Renal pelvis (tissue), 4 donors: Measurements from ENCODE around the gene UBA1. TPM values are rescaled to one million over a fixed set of nuclear protein-coding genes. Genes with fewer than 3 reads are reported as not detected.

Experiments used
- DNase-seq: peaks from one replicate; pipeline ENCODE4 v3.0.0-alpha.2; 2013
- polyA plus RNA-seq, 3 donors: library from polyadenylated mRNA; unstranded; fragments of 120-200 nt; gene quantifications; one replicate each; pipeline ENCODE4 v1.2.1, GENCODE V29; 2013; ENCODE audit not compliant: insufficient read length in 3 of 3

UBA1 gene
- polyA plus RNA-seq, 3 donors: 238 to 317 (median 302) TPM

GRCh38 chrX:47164420-47164819 lies 29.2 kb upstream of the UBA1 start:
- no peak for DNase-seq

- no peak for DNase-seq
Observed at GRCh38 chrX:47166126-47166525, 27.5 kb upstream of the UBA1 start.

- DNase-seq: no peak
Observed at GRCh38 chrX:47168495-47169073, 25.0 kb upstream of the UBA1 start.

GRCh38 chrX:47169273-47169672 lies 24.4 kb upstream of the UBA1 start:
- DNase-seq: no peak

DNA sequence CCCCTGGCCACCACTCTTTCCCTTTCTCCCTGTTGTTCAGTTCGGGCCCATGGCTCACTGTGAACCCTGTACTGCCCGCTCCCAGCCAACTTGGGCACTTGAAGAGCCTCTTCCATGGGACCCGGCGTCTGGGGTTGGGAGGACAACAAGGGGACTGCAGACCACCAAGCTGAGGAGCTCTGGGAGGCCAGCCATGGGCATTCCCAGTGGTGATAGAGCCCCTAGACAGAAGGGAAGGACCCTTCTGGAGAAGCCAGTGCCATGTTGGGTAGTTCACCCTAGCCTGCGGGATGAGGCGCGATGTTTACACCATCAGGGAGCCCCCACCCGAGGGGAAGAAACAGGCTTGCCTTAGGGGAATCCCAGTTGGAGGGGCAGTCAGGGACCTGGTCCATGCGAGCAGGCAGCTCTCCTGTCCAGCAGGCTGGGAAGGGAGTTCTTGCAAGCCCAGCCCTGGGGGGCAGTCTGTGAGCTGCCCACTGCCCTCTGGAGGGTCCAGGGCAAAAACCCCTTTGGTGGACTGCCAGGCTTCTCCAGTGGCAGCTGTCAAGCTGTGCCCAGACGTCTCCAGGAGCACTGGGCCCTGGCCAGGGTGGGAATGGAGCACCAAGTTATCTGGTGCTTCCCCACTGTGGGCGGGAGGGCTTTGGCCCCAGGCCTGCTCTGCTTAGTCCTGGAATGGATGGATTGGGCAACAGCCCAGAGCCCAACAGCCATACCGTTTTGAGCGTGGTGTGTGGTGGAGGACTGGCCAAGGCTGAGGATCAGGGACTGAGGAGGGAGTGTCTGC lies 23.7 kb upstream of the UBA1 start:
- DNase-seq: no peak

GRCh38 chrX:47170861-47171692 lies 22.6 kb upstream of the UBA1 start:
- no peak for DNase-seq

DNA sequence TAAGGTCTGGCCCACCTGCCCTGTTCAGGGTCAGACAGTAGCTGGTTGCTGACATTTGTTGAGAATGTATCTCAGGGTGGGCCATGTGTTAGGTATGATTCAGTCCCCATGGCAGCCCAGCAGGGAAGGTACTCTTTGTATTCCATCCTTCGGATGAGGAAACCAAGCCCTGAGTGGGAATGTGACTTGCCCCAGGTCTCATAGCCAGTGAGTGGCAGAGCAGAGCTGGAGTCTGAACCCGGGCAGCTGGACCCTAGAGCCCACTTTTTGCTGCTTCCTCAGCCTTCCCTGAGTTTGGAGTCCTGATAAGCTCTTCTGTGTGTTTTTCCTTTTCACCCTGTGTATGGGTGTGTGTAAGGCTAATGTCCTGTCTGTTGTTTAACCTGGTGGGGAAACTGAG lies 21.6 kb upstream of the UBA1 start:
- DNase-seq: no peak

GRCh38 chrX:47172549-47172948 lies 21.1 kb upstream of the UBA1 start:
- no peak for DNase-seq

GRCh38 chrX:47172971-47173792 lies 20.4 kb upstream of the UBA1 start:
- no peak for DNase-seq

DNA sequence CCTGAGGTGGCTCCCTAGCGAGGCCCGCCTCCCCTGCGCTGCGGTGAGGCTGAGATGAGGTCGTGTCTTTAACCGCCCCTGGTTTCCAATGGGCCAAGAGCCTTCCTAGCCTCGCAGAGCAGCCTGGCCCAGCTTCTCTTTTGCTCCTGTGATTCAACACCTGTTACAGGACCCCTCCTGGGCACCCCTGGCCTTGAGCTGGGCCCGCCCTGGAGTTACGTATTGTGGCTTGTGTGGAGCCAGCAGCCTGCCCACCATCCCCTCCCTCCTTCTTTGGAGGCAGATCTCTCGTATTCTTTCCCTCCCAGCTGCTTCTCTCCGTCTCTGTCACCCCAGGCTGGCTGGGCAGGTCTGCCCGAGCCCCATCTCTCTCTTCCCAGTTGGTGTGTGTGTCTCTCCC lies 19.3 kb upstream of the UBA1 start:
- DNase-seq: no peak

DNA sequence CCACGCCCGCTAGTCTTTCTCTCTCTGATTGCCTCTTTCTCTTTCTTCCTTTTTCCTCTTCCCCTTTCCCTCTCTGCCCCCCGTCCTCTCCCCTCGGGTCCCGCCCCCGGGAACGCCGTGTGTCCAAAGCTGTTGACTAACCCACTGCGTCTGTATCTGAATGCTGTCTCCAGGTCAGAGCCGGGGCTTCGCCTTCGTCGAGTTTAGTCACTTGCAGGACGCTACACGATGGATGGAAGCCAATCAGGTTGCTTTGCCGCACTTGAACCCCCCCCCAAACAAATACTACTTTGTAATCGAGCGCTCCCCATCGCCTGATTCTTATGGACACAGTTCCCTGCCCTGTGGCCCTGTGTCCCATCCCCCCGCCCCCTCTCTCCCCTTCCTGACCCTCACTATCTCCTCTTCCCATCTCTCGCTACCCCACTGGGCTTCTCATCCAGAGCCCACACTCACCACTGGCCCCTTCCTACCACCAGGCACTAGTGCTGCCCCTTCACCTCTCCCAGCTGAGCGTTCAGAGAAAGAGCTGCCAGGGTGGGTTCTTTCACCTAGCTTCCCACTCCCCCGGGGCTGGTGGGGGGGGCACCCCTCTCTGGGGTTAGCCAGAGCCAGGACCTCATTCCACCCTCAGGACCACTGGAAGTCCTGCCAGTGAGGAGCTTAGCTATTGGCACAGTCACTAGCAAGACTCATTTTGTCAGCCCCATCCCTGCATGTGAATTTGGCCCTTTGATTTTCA lies 18.6 kb upstream of the UBA1 start:
- no peak for DNase-seq

DNA sequence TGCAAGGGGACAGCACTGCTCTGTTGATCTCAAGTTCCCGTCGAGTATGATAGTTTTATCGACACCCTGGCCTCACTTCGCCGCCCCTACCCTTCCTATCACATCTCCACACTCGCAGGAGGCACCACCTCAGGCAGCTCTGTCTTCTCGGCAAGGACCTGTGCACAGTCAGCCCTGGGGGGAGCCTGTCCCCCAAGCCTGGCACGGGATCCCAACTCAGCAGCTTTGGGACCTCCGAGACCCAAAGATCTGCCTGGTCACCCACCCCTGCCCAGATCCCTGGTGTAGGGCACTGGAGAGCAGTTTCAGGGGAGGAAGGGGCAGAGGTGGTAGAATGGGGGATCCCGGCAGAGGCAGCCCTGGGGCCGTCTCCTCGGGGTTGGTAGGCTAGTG lies 18.0 kb upstream of the UBA1 start:
- DNase-seq: no peak

DNA sequence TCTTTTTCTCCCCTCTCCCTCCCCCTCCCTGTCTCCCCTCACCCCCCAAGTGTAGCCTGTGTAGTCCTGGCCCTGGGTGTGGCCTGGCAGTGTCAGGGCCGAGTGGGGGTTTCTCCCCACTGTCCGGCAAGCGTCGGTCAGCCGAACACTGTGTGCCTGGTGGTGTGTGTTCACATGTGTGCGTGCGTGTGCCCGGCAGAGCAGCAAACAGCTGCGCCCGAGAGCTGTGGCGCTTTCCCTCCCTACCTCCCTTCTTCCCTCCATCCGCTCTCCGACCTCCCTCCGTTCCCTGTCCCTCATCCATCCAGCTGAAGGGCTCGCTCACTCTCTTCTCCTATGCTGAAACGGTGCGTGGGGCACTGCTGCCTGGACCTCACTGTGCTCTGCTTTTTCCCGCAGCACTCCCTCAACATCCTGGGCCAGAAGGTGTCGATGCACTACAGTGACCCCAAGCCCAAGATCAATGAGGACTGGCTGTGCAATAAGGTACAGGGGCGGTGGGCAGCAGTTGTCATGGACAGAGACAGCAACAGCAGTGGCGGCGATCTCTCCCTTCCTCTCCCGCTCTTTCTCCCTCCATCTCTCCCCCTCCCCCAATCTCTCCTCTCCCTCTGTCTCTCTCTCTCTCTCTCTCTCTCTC lies 17.4 kb upstream of the UBA1 start:
- DNase-seq: no peak

GRCh38 chrX:47177079-47177478 lies 16.6 kb upstream of the UBA1 start:
- DNase-seq: no peak

DNA sequence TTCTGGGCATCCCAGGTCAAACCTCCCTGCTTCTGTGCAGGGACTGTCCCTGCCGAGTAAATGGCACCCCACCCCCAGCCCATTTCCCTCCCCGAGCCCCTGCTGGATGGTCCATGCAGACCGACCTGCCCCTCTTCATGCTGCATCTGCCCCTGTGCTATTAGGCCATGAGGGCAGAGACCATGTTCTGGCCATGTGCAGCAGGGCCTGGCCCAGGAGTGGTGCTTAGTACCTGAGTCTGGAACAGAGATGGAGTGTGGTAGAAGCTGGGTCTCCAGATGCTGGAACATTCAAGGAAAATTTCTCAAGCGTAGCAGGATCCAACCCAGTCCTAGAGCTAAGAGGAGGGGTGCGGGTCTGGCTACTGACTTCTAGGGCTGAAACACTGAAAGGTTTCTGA lies 15.3 kb upstream of the UBA1 start:
- DNase-seq: no peak

DNA sequence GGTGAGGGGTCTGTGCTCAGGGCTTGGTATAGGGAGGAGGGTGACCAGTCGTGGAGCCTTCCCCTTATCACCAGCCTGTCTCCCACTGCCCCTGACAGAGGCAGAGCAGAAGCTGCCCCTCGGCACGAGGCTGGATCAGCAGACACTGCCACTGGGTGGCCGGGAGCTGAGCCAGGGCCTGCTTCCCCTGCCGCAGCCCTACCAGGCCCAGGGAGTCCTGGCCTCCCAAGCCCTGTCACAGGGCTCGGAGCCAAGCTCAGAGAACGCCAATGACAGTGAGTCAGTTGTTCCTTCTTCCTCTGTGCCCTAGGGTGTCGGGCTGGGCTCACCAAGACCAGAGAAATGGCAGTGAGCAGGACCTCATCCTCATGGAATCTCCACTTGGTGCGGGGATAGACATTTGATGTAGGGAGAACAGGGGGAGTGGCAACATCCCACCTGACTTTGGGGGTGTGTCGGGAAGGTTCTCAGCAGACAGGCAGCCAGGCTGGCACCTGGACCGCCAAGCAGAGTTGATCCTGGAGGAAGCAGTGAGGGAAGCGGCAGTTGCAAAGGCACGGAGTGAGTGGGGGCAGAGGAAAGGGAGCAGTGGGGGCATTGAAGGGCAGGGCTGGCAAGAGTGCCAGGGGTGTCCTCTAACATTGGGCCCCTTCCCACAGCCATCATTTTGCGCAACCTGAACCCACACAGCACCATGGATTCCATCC lies 14.3 kb upstream of the UBA1 start:
- DNase-seq: no peak

DNA sequence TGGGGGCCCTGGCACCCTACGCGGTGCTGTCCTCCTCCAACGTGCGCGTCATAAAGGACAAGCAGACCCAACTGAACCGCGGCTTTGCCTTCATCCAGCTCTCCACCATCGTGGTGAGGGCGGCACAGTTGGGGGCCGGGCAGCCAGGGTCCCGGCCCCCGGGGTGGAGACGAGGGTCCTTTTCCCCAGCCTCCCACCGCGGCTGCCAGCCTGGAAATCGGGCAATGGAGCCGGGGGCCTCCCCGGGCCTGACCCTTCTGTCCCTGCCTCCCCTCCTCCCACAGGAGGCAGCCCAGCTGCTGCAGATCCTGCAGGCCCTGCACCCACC lies 13.7 kb upstream of the UBA1 start:
- no peak for DNase-seq

DNA sequence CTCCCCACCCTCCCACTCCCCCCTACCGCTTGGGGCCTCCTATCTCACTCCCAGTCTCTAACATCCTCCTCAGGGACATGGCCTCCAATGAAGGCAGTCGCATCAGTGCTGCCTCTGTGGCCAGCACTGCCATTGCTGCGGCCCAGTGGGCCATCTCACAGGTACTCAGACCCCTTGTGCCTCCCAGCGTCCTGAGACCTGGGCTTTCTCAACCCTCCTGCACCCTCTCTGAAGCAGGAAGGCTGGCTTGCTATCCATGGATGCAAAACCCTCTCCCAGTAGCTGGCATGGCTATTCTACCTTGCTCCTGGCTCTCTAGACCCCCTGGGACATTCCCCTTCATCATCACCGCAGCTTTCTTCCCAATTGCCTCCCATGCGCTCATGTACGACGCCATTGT lies 13.3 kb upstream of the UBA1 start:
- DNase-seq: no peak

DNA sequence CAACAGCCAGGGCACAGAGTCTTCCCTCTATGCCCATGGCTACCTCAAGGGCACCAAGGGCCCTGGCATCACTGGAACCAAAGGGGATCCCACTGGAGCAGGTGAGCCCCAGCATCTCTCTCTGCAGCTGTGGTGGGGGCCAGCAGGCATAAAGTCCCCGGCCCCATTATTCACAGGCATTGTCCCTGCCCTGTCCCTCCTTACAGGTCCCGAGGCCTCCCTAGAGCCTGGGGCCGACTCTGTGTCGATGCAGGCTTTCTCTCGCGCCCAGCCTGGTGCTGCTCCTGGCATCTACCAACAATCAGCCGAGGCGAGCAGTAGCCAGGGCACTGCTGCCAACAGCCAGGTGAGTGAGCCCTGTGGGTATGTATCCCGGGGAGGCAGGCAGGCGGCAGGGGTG lies 12.3 kb upstream of the UBA1 start:
- DNase-seq: no peak

- no peak for DNase-seq
Observed at GRCh38 chrX:47182106-47182700, 11.4 kb upstream of the UBA1 start.
